ENCODE data around the gene FTCD.

The FTCD gene

GRCh38 chr21:46093668-46094400 is 61.5 kb downstream of the FTCD start:
- no peak for DNase-seq (ENCODE audit: low spot score)

GRCh38 chr21:46092811-46093667 is 62.3 kb downstream of the FTCD start:
- DNase-seq (ENCODE audit: low spot score) = no peak

- no peak for DNase-seq (ENCODE audit: low spot score)
These were observed 63.2 kb downstream of the FTCD start for GRCh38 chr21:46092026-46092764.

- no peak for DNase-seq (ENCODE audit: low spot score)
These were observed 63.8 kb downstream of the FTCD start for GRCh38 chr21:46091631-46092025.

GRCh38 chr21:46091118-46091517 is 64.3 kb downstream of the FTCD start:
- DNase-seq (ENCODE audit: low spot score) = no peak

- DNase-seq (ENCODE audit: low spot score) = no peak
These were observed 66.1 kb downstream of the FTCD start for GRCh38 chr21:46089285-46089684.

- DNase-seq (ENCODE audit: low spot score) = no peak
These were observed 67.2 kb downstream of the FTCD start for GRCh38 chr21:46088189-46088588.

- DNase-seq (ENCODE audit: low spot score) = no peak
These were observed 67.7 kb downstream of the FTCD start for GRCh38 chr21:46087641-46088040.
